GM19240 (cell line): ENCODE measurements around the gene CD4.

Experiments
- DNase-seq: peaks from one replicate; pipeline ENCODE4 v3.0.0; 2011; ENCODE audit warnings: low spot score; ENCODE audit not compliant: insufficient read length

CD4 gene

DNA sequence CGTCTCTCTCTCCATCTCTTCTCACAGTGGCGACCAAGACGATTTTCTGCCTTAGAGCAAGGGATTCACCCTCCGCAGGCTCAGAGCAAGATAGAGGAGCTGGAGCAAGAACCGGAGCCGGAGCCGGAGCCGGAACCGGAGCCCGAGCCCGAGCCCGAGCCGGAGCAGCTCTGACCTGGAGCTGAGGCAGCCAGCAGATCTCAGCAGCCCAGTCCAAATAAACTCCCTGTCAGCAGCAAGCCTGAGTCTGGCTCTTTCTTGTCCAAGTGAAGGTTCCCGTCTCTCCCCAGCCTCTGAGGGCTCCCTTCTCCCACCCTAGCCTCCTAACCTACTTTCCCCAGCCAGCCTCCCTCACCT lies 11.1 kb upstream of the CD4 start:
- no peak for DNase-seq

DNA sequence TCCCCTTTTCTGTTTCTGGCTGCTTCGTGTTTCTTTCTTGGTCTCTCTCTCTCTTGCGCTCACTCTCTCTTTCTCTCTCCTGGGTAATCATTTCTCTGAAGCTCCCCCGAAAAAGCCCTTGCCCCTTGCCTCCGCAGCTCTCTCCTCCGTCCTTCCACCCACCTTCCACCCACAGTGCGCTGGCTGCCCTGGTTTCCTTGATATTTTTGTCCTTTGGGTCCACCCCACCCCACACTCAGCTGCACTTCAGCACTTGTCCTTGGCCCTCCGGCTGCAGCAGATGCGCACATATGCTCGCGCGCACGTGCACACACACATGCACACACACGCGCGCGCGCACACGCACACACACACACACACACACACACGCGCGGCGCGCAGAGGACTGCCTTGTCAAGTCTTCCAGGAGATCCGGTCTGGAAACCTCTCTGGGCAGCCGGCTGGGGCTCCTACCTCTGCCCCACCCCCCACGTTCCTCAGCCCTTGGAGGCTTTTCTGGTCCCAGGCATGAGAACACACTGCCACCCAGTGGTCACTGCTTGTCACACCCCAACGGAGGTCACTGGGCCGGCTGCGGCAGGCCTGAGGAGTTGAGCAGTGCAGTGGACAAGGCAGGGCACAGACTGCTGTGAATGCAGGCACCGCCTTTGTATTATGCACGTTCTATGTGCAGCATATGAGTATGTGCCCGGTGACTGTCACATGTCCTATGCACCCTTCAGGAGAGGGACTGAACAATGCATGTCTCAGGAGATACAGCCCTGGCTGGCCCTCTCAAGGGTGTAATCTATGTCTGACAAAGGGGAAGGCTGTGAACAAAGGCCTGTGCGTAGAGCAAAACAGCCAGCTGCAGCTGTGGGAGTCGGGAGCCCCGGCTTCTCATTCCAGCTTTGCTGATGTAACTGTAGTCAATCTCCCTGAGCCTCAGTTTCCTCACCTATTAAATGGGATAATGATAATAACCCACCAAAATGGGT lies 10.5 kb upstream of the CD4 start:
- peak; percentile 76 for DNase-seq

DNA sequence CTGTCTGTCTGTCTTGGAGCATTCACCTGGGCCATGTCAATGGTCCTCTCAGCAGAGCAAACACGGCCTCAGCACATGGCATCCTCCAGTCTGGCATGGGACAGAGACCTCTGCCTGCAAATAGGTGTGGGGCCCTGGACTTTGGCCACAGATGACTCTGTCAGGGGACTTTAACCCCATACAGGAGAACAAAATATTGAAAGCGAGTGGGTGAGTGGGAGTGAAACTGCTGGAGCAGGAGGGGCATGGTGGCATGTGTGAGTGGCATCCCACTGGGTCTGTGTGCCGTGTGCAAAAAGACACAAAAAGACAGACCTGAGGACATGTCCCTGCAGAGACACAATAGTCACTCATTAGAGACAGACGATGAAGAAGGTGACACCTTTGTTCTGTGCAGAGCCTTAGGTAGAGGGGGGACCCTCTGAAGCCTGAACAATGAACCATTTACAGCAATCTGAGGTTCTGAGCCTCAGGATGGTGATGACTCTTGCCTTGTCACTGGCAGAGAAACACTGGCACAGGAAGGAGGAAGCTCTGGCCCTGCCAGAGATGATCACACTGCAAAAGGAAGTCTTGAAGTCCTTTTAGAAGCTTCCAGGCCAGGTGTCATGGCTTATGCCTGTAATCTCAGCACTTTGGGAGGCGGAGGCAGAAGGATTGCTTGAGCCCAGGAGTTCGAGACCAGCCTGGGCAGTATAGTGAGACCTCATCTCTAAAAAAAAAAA lies 9.5 kb upstream of the CD4 start:
- no peak for DNase-seq

DNA sequence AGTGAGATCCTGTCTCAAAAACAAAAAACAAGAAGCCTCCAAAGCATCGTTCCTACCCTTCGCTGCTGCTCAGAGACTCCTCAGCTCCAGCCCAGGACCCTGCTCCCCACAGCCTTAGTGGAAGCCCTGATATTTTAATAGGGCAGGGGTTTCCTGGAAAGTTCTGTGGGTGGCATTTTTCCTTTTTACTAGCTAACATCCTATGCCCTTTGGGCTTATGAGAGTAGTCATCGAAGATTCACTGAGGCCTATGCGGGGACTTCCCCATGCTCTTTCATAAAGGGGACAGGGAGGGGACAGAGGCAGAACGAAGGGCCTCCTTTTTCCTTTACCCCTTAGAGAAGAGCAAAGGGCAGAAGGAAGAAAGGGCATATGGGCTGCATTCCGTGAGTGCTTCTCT lies 8.8 kb upstream of the CD4 start:
- no peak for DNase-seq

DNA sequence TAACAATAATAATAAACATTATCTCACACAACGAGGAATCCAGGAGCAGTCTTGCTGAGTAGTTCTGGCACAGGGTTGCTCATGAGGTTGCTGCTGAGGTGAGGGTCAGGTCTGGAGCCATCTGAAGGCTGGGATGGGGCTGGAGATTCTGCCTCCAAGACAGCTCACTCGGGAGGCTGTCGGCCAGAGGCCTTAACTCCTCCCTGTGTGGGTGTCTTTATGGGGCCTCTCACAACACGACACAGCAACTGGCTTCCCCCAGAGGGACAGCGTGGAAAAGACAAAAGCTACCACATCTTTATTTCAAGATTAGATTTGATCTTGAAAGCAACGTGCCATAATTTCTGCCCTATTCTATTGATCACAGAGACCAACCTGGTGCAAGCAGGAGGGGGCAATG lies 7.2 kb upstream of the CD4 start:
- DNase-seq = no peak

DNA sequence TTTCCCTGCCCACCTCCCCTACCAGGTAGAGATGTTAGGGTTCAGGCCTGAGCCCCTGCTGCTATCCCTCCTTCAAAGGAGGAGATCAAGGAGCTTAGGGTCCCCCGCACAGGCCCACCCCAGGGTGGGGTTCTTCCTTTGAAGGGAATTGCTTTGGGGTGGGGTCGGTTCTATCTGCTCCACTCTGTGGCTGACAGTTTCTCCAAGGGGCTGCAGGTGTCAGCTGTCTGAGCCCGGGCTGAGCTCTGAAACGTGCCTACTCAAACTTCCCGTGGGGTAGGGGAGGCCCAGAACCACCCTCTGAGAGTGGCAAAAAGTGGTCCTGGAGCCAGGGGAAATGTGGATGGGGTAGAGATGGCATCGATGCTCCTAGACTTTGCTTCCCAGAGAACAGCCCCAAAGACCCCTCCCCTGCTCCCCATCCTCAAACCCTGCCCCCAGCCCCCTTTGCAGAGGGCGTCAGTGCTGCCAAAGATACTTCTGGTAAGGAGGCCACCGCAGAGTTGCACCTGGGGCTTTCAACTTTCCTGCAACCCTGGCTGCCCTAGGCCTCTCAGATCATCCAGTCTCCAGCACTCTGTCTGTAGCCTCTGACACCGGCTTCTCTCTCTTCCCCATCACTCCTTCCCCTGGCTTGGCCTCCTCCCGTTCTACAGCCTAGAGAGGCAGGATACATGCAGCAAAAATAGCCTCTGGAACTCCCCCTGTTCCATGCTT lies 6.3 kb upstream of the CD4 start:
- no peak for DNase-seq

DNA sequence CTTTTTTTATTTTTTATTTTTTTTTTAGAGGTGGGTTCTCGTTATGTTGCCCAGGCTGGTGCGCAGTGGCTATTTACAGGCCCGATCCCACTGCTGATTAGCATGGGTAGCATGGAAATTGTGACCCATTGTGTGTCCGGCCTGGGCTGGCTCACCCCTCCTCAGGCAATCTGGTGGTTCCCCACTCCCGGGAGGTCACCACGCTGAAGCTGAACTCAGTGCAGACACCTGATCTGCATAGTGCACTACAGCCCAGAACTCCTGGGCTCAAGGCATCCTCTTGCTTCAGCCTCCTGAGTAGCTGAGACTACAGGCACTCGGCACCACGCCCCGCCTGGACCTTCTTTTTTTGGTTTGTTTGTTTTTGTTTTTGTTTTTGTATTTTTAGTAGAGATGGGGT lies 5.5 kb upstream of the CD4 start:
- DNase-seq = no peak

DNA sequence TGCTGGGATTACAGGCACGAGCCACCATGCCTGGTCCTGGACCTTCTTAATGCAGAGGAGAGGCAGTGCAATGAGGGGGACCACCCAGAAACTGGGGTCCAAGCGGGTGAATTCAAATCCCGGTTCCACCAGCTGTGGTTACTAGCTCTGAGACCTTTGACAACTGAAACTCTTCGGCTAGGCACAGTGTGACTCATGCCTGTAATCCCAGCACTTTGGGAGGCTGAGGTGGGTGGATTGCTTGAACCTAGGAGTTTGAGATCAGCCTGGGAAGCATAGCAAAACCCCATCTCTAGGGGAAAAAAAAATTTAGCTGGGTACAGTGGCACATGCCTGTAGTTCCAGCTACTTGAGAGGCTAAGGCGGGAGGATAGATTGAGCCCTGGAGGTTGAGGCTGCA lies 5.0 kb upstream of the CD4 start:
- no peak for DNase-seq

DNA sequence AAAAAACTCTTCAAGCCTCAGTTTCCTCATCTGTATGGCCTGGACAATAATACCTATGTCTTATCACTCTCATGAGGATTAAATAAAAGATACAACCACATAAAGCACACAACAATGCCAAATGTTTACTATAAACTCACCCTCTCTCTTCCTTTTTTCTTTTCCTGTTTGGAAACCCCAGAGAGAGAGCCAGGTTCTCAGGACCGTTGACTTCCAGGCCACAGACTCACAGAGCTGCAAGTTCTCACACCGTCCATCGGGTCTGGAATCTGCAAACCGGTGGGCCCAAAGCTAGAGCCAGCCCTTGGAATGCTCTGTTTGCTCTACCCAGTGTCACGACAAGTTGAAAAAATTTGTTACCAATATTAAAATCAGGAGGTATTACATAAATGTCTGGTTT lies 4.6 kb upstream of the CD4 start:
- no peak for DNase-seq

DNA sequence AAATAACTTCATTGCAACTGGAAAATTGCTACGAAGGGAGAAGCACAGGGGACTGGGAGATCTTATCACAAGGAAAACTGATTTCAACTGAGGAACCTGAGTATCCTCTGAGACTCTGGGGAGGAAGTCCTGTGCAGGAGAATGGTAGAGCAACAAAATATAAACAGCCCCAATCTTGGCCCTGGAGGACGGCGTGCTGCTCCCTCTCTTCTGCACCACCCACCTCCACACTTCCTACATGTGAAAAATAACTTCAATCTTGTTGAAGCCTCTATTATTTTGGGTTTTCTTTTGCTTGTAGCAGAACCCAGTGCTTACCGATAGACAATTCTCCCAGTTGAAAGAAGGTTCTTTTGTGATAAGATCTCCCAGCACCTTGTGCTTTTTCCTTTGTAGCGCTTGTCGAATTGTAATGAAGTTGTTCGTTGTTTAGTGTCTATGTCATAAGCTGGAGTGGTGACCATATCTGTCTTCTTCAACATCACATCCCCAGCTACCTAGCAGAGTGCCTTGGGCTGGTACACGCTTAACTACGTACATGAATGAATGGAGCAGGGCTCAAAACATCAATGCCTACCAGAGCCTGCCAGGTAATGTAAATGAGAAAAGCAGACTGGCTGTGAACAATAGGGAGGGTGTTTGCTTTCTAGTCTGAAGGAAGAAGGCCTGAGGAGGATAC lies 2.8 kb upstream of the CD4 start:
- no peak for DNase-seq

DNA sequence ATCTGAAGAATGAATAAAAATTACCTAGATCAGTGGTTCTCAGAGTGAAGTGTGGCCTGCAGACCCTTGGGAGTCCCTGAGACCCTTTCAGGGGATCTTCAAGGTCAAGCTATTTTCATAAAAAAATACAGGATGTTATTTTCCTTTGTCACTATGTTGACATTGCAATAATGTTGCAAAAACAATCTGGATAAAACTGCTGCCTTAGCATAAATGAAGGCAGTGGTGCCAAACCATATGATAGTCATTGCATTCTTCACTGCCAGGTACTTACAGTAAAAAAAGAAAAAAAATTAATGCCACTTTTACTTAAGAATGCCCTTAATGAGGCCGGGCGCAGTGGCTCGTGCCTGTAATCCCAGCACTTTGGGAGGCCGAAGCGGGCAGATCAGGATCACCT lies 2.0 kb upstream of the CD4 start:
- DNase-seq = no peak

DNA sequence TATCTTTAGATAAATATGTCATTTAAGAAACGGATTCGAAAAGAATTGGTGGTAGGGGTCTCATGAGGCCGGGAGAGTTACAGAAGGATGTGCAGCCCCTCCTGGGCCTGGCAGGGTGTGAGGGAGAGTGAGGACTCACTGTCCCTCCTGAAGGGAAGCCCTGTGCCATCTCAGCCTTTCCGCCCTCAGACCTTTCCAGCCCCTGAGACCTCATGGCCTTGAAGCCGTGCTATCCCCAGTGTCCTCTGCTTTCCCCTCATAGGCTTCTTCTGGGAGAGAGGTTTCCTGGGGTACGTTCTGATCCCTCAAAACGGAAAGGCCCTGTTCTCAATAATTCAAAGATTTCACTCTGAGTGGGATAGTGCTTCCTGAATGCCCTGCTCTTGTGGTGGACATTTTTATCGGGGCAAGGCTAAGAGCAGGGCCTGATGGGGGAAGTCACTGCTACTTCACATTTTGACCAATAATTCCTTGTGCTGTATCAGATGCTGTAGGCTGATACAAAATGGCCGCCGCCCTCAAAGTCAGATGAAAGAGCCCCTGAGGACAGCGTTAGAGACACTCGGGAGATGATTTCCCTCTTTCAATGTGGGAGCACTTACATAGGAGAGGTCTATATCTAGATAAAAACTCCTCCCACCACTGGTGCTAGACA lies 1.3 kb downstream of the CD4 start:
- no peak for DNase-seq

DNA sequence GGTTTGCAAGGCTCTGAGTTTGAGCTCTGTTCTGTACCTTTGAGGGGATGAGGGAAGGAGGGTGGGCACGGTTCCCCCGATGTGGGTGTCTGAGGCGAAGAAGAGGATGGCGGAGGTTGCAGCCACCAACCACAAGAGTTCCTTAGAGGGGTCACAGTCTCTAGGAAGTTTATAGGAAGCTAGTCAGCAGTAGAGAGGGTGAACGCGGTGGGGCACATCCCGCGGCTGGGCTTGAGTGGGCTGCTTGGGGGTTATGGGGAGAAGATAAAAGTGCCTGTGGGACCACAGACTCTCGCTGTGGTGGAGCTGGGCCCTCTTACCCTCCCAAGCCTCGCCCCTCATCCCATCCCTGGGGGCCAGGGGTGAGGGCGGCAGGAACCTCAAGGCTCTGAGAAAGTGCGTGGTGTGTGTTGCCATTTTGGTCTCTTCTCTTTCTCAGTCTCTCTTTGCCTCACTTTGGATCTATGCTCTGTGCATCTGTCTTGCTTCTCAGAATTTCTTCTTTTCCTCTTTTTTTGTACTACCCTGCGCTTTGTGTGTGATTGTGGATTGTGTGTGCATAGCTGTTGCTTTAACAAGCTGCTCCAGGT lies 2.7 kb downstream of the CD4 start:
- no peak for DNase-seq

DNA sequence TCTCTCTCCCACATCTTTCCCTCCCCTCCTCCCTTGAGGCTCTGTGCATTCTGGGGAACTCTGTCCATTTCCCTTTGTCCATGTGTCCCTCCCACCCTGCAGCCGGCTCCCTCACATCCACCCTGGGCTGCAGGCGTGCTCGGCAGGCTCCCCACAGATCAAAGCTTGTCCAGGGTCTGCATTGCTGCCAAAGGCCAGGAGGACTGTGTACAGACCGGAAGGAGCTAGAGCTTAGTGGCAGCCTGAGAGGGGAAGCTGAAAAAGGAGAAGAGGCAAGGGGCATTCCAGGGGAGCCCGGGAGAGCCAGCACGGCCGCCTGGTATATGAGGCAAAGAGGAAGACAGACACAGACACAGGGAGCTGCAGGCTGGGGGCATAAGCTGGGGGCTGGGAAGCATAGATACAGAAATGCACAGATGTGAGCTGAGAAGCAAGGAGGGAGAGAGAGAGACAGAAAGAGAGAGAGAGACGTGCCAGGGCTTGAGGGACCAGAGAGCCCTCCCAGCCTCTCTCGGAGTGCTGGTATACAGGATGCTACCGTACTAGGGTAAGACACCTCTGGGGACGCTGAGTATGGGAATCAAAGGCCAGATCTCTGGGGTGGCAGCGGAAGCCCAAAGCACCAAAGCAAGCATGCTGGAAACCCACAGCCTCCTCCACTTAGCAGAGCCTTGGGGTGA lies 3.3 kb downstream of the CD4 start:
- no peak for DNase-seq

DNA sequence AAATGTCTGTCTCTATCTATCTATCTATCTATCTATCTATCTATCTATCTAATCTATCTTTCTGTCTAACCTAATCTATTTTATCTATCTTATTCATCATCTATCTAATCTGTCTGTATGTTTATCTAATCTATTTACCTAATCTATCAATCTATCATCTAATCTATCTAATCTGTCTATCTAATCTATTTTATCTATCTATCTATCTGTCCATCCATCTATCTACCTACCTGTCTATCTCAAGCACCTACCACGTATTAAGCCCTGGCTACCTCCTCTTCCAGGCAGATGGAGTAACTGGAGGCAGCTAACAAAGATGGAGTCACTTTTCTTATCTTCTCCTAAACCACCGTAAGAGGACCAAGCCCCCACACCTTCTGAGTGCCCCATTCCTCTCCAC lies 5.8 kb downstream of the CD4 start:
- no peak for DNase-seq

DNA sequence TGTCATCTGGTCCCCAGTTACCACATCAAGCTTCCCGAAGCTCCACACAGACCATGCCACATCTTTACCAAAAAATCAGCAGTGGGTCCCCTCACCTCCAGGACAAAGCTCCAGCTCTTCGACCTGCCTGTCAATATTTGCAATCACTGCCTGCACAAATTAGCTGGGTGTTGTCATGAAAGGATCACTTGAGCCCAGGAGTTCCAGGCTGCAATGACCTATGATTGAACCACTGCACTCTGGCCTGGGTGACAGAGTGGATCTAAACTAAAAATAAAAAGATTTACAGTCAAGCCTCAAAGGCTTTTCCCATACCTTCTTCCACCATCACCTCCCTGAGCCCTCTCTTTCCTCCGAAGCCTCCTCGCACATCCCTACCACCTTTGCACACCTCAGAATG lies 7.2 kb downstream of the CD4 start:
- DNase-seq = no peak

DNA sequence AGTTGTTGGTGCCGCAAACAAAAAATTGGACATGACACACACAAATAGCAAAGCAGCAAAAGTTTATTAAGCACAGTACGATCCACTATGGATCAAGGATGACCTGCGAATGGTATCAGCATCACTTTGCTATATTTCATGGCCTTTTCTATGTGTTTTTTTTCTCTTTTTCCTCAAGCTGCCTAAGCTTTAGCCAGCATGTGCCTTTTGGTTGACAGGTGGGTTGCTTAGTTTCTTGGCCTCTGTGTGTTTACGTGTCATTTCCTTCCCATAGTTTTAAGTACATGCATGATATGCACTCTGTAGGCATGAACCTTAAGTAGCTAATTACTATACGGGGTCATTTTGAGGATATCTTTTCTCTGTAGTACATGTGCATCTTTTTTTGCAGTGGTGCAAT lies 9.8 kb downstream of the CD4 start:
- no peak for DNase-seq

DNA sequence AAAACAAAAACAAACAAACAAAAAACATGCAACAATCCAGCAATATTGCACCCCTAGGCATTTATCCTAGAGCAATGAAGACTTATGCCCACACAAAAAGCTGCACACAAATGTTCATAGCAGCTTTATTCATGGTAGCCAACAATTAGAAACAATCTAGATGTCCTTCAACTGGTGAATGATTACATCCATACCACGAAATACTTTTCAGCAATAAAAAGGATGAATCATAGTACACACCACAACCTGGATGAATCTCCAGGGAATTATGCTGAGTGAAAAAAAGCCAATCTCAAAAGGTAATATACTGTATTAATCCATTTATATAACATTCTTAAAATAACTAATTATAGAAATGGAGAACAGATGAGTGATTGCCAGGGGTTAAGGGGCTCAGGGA lies 17.8 kb downstream of the CD4 start:
- no peak for DNase-seq

DNA sequence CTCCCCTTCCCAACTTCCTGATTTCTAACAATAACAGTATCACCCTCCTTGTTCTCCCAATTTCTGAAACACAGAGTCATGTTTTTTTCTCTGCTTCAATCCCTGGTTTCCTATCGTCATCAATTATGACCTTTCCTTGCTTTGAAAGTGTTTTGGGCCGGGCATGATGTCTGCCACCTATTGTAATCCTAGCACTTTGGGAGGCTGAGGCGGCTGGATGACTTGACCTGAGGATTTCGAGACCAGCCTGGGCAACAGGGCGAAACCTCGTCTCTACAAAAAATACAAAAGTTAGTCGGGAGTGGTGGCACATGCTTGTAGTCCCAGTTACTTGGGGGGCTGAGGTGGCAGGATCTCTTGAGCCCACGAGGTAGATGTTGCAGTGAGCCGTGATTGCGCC lies 19.7 kb downstream of the CD4 start:
- DNase-seq = no peak

DNA sequence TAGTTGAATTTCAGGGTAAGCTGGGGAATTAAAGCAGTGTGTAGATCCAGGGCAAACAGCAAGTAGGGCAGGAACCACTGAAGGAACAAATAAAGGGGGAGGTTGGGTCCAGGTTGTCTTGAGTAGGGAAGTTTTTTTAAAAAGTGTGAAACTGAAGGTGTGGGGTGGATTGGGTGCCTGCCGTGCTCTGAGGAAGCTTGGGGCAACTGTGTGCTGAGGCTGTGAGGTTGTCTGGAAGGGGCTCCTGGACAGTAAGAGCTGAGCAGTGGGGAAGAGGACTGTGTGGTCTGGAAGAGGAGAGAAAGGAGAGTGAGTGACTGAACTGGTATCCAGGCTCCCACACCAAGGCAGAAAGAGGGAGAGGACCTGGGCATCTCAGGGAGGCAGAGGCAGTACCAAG lies 21.4 kb downstream of the CD4 start:
- DNase-seq = no peak
